Smooth muscle cell (in vitro differentiated cells): ENCODE data around the gene APP. TPM values are rescaled to one million over a fixed set of nuclear protein-coding genes. Genes with fewer than 3 reads are reported as not detected.

Experiments used
- DNase-seq: peaks from one replicate; lab custom pipeline; 2025; ENCODE audit not compliant: unreplicated experiment; lab: John Stamatoyannopoulos, UW
- H2AFZ ChIP-seq: fragments of 200-600 bp; sonication (generic); 2 replicates; pipeline ENCODE4 v1.6.0; 2016; ENCODE audit warnings: antibody characterized with exemption, low read depth, mild to moderate bottlenecking
- H3F3A ChIP-seq: fragments of 200-600 bp; sonication (generic); 2 replicates; pipeline ENCODE4 v1.6.0; 2017; ENCODE audit warnings: antibody characterized with exemption, low read depth
- H3K27ac ChIP-seq: fragments of 200-600 bp; sonication (generic); 2 replicates; pipeline ENCODE4 v1.5.1; 2016; ENCODE audit warnings: low read depth, mild to moderate bottlenecking
- H3K27me3 ChIP-seq: fragments of 200-600 bp; sonication (generic); 2 replicates; pipeline ENCODE4 v1.6.1; 2016; ENCODE audit warnings: low read depth, mild to moderate bottlenecking
- H3K36me3 ChIP-seq: fragments of 200-600 bp; sonication (generic); 2 replicates; pipeline ENCODE4 v1.5.1; 2016; ENCODE audit warnings: low read depth
- H3K4me1 ChIP-seq: fragments of 200-600 bp; sonication (generic); 2 replicates; pipeline ENCODE4 v1.5.1; 2016; ENCODE audit warnings: low read depth
- H3K4me2 ChIP-seq: fragments of 200-600 bp; sonication (generic); 2 replicates; pipeline ENCODE4 v1.6.0; 2016; ENCODE audit warnings: mild to moderate bottlenecking
- H3K4me3 ChIP-seq: fragments of 200-600 bp; sonication (generic); 2 replicates; pipeline ENCODE4 v1.5.1; 2016; ENCODE audit warnings: mild to moderate bottlenecking
- H3K79me2 ChIP-seq: fragments of 200-600 bp; sonication (generic); 2 replicates; pipeline ENCODE4 v1.6.0; 2016; ENCODE audit warnings: low read depth, mild to moderate bottlenecking
- H3K9ac ChIP-seq: fragments of 200-600 bp; sonication (generic); 2 replicates; pipeline ENCODE4 v1.6.0; 2016; ENCODE audit warnings: low read depth
- H3K9me3 ChIP-seq: fragments of 200-600 bp; sonication (generic); replicated peaks from 2 replicates; pipeline ENCODE4 v1.5.1; 2016; ENCODE audit warnings: low read depth
- H4K20me1 ChIP-seq: fragments of 200-600 bp; sonication (generic); 2 replicates; pipeline ENCODE4 v1.6.0; 2016; ENCODE audit warnings: low read depth
- CTCF ChIP-seq: fragments of 200-600 bp; sonication (generic); IDR thresholded peaks from 2 replicates; pipeline ENCODE4 v1.5.1; 2017; ENCODE audit warnings: borderline replicate concordance, mild to moderate bottlenecking, antibody characterized with exemption; ENCODE audit not compliant: insufficient read depth, poor library complexity, severe bottlenecking
- WGBS: methylation state at CpG from one replicate; pipeline ENCODE4 v1.1.7; 2016; ENCODE audit warnings: low lambda C conversion rate; 5-methylcytosine and 5-hydroxymethylcytosine counted together
- polyA plus RNA-seq: library from polyadenylated mRNA; unstranded; fragments of >200 nt; fragmentation: Nextera tagmentation; extraction: Ambion mirVana; gene quantifications from 2 replicates; pipeline ENCODE4 v1.2.1, GENCODE V29; 2016
- total RNA-seq: library from RNA; depleted of rRNA; stranded (reverse); fragments of >200 nt; gene quantifications from 2 replicates; pipeline ENCODE4 v1.2.3, GENCODE V29; 2014

The APP gene
- total and polyA plus RNA-seq, 2 experiments from 2014 or later, result 65.3 to 459 TPM

DNA sequence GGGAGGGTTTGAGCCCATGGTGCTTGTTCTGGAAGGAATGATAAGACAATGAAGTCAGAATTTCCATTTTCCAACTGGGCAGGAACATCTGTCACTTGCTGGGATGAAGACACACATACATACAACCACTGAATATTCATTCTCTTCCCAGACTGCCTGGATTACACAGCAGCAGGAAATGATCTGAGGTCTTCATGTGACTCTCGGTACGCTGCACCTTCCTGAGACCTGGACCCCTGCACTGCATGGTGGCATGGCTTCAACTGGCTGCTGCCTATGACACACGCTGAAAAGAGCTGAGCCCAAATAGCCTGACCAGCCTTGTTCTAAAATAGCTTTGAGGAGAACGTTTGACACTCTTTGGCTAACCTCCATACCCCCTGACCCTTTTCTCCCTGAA is 285.2 kb downstream of the APP start:
- H3K9ac ChIP-seq, result no peak overlapping the region
- no peak for TF ChIP-seq CTCF
- H3K27me3 ChIP-seq, result no peaks in the 10 kb centered on the region
- peaks cover 7% of the 10 kb centered on the region for H4K20me1 ChIP-seq
- H3K4me3 ChIP-seq, result no peak overlapping the region
- H3K27ac ChIP-seq, result peak overlapping the region; percentile 16
- no peak for DNase-seq
- 81% methylated on average over 4 of the region's 4 CpGs for WGBS
- no peaks in the 10 kb centered on the region for H3K4me1 ChIP-seq
- H3K9me3 ChIP-seq, result no peaks in the 10 kb centered on the region
- no peak overlapping the region for H2AFZ ChIP-seq
- peaks cover 15% of the 10 kb centered on the region for H3K36me3 ChIP-seq
- no peak overlapping the region for H3K4me2 ChIP-seq
- no peaks in the 10 kb centered on the region for H3F3A ChIP-seq
- peaks cover 3% of the 10 kb centered on the region for H3K79me2 ChIP-seq

GRCh38 chr21:25884311-25884710 is 286.3 kb downstream of the APP start:
- Histone ChIP-seq H3F3A (no peaks in the 10 kb centered on the region), H3K27me3 (no peaks in the 10 kb centered on the region), H3K4me1 (no peaks in the 10 kb centered on the region), H2AFZ (no peak overlapping the region), H3K9me3 (no peaks in the 10 kb centered on the region), H3K36me3 (peaks cover 12% of the 10 kb centered on the region), H3K27ac (no peak overlapping the region), H3K79me2 (no peaks in the 10 kb centered on the region), H3K4me3 (no peak overlapping the region), H3K9ac (no peak overlapping the region), H4K20me1 (peaks cover 7% of the 10 kb centered on the region), H3K4me2 (no peak overlapping the region)
- 98% methylated on average over 2 of the region's 2 CpGs for WGBS
- no peak for TF ChIP-seq CTCF
- no peak for DNase-seq

- no peaks in the 10 kb centered on the region for H3K4me1 ChIP-seq
- H3K4me2 ChIP-seq, result no peak overlapping the region
- H3K4me3 ChIP-seq, result no peak overlapping the region
- TF ChIP-seq CTCF, result peak; percentile 80
- H3F3A ChIP-seq, result no peaks in the 10 kb centered on the region
- H3K9me3 ChIP-seq, result no peaks in the 10 kb centered on the region
- no peak overlapping the region for H2AFZ ChIP-seq
- 68% methylated on average over 17 of the region's 17 CpGs for WGBS
- H3K79me2 ChIP-seq, result no peaks in the 10 kb centered on the region
- peak; percentile 0 for DNase-seq
- H3K9ac ChIP-seq, result no peak overlapping the region
- H3K27ac ChIP-seq, result no peak overlapping the region
- H4K20me1 ChIP-seq, result peaks cover 7% of the 10 kb centered on the region
- H3K36me3 ChIP-seq, result peaks cover 12% of the 10 kb centered on the region
- H3K27me3 ChIP-seq, result no peaks in the 10 kb centered on the region
These were observed 288.8 kb downstream of the APP start for GRCh38 chr21:25881524-25882376.

- Histone ChIP-seq H3K9me3 (no peaks in the 10 kb centered on the region), H3K36me3 (peaks cover 7% of the 10 kb centered on the region), H3K4me1 (no peaks in the 10 kb centered on the region), H3F3A (no peaks in the 10 kb centered on the region), H3K27me3 (no peaks in the 10 kb centered on the region), H3K79me2 (no peaks in the 10 kb centered on the region), H3K9ac (no peak overlapping the region), H3K4me2 (no peak overlapping the region), H2AFZ (no peak overlapping the region), H4K20me1 (peaks cover 7% of the 10 kb centered on the region), H3K4me3 (no peak overlapping the region), H3K27ac (peak overlapping the region; percentile 69)
- TF ChIP-seq CTCF, result no peak
- 75% methylated on average over 3 of the region's 3 CpGs for WGBS
- DNase-seq, result no peak
These were observed 291.4 kb downstream of the APP start for GRCh38 chr21:25879203-25879602.
